NCI-H146 treated with DMSO at 0.1 percent for 48 hours (cell line): ENCODE measurements around the gene ANTXR1.

Source experiments
- DNase-seq: peaks from one replicate; lab custom pipeline; 2025; ENCODE audit not compliant: unreplicated experiment; lab: John Stamatoyannopoulos, UW

Gene ANTXR1

GRCh38 chr2:69033461-69034095 is 20.6 kb downstream of the ANTXR1 start:
- no peak for DNase-seq

DNA sequence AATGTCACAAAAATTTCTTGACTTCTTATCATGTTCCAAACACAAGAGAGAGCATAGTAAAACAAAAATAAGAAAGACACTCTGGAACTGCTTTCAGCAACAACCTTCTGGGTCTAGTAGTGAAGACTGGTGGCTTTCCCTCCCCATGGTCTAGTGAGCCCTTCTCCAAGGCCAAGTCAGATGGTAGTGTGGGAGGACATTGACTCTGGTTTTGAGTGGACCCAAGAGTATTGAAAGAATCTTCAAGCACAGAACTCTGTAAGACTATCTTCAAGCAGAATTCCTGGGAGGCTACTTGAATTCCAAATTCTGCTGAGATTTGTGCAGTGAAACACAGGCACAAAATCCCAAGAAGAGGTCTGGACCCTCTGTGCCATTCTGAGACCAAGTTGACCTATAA is 21.1 kb downstream of the ANTXR1 start:
- no peak for DNase-seq

GRCh38 chr2:69034845-69035244 is 21.9 kb downstream of the ANTXR1 start:
- DNase-seq, result no peak

GRCh38 chr2:69036926-69037325 is 23.9 kb downstream of the ANTXR1 start:
- DNase-seq, result no peak

- no peak for DNase-seq
Observed at GRCh38 chr2:69041214-69041613, 28.2 kb downstream of the ANTXR1 start.

- no peak for DNase-seq
Observed at GRCh38 chr2:69043736-69044400, 30.9 kb downstream of the ANTXR1 start.

GRCh38 chr2:69046221-69046662 is 33.3 kb downstream of the ANTXR1 start:
- DNase-seq, result no peak

- DNase-seq, result no peak
Observed at GRCh38 chr2:69047625-69048145, 34.7 kb downstream of the ANTXR1 start.

- no peak for DNase-seq
Observed at GRCh38 chr2:69050802-69051201, 37.8 kb downstream of the ANTXR1 start.

DNA sequence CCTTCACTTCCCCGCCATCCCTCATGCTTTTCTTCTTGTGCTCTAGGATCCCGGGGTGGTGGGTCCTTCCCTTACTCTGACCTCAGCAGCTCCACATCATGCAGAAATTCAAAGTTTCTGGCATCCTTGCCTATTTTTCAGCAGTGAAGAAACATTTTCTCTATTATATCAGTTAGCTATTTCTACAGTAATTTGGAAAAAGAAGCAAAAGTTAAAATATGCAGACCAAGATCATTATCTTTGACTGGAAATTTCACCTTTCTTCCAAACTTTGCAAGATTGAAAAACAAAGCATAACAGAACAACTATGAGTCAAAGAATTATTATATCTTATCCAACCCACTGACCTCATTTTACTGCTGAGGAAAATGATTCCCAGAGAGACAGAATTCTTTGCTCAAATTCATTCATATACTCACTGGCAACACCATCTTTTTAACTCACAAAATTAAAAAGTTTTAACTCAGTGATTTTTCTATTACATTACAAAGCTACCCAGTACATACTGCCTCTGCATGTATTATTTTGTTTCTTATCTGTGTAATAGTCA is 40.5 kb downstream of the ANTXR1 start:
- DNase-seq, result no peak

GRCh38 chr2:69054431-69054830 is 41.5 kb downstream of the ANTXR1 start:
- DNase-seq, result no peak

DNA sequence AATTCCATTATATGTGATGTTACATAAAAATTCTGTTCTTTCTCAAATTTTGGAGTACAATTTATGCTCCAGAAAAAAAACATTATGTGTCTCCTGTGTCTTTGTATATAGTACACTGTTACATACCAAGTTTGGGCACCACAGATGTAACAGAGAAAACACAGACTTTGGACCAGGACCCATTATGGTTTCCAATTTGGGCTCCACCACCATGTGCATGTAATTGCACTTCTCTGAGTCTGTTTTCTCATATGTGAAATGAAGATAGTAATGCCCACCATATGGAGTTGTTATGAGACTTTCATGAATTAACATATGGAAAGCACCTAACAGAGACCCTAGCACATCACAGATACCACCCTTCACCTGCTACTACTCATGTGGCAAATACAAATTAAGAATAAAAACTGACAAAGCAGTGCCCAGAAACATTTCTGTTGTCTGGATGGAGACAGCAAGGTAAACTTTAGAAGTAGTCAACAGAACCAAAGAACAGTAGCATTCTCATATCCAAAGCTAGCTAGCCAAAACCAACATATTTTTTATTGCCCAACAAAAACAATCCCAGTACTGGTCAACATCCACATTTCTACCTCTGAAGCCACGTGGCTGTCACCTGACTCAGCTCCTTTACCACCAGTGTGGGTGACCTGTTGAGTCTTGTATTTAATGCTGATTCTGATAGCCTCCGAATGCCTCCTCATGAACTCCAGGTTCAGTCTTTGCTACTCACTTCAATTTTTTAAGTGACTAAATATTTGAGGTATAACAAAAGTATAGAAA is 42.9 kb downstream of the ANTXR1 start:
- DNase-seq, result no peak

DNA sequence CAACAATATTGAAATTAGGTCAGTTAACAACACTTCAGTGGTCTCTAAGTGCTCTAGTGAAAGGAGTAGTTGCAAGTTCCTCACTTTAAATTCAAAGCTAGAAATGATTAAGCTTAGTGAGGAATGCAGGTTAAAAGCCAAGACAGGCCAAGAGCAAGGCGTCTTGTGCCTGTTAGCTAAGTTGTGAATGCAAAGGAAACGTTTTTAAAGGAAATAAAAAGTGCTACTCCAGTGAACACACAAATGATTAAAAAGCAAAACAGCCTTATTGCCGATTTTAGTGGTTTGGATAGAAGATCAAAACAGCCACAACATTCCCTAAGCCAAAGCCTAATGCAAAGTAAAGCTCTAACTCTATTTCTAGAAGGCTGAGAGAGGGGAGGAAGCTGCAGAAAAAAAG is 44.7 kb downstream of the ANTXR1 start:
- no peak for DNase-seq

GRCh38 chr2:69059731-69060290 is 46.8 kb downstream of the ANTXR1 start:
- no peak for DNase-seq

GRCh38 chr2:69060938-69061501 is 48.0 kb downstream of the ANTXR1 start:
- no peak for DNase-seq

GRCh38 chr2:69061525-69061924 is 48.5 kb downstream of the ANTXR1 start:
- DNase-seq, result no peak

DNA sequence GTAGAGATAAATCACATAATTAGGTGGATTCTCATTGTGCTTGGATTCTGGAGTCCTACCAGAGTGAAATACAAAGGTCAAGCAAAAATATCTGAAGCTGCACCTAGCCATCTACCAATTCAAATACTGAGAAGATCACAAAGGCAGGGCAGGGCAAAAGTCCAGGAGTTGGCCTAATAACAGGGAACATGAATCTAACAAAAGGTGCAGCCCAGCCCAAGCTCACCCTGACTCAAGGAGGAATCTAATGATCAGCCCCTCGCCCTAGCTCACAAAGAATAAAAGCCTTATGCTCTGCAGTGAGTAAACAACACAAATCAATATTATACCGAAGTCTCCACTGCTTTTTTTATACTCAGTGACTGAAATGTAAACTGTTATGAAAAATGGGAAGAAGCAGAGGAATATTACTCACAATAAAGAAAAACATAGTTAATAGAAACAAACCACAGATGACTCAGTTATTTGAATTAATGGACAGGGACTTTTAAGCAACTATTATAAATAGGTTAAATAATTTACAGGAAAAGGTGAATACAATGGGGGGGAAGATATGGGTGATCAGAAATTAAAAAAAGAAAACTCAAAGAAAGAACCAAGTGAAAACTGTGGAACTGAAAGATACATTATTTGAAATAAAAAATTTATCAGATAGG is 49.5 kb downstream of the ANTXR1 start:
- no peak for DNase-seq

DNA sequence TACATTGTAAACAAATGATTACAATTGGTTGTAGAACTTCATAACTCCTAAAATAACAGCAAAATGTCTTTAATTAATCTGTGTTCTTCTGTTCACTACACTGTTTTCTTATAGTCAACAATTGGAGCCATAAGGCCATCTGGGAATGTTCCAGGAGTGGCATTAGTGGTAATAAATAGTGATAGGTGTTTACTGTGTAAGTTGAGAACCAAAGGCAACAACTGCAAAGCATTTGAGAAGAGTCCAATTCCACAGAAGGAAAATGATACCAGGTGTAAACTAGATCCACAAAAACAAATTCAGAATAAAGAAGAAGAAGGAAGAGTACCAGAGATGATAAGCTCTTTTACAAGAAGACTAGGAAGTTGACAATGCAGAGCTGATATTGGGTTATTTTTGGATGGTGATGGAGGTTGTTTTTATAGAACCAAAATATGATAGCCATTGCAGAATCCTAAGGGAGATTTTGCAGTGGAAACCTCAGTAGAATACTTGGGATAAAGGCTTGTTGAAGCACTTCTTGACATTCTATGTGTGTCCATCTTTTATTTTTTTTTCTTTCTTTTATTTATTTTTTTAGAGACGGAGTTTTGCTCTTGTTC is 52.9 kb downstream of the ANTXR1 start:
- DNase-seq, result no peak

DNA sequence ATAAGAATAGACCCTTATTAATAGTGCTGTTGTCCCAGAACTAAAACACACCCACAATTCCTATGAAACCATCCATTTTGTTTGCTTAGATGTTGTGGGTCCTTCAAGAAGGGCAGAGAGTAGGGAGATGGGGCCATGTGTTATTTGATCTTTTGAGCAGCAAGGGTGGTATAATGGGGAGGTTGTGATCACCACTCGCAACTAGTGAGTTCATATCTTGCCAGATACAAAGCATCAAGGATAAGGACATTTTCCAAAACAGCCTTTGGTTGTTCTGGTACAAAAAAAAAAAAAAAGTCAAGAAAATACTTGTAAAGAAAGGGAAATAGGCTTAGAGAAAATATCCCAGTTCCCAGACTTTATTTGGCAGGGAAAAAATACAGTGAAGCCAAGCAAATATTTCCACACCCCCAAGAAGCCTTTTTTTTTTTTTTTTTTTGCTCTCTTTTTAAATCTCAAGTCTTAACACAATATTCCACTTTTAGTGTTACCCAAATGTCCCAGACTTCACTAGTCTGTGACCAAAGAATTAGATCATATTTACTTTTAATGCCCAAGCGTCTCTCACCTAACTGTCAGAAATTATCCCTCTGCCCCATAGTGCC is 54.1 kb downstream of the ANTXR1 start:
- no peak for DNase-seq

DNA sequence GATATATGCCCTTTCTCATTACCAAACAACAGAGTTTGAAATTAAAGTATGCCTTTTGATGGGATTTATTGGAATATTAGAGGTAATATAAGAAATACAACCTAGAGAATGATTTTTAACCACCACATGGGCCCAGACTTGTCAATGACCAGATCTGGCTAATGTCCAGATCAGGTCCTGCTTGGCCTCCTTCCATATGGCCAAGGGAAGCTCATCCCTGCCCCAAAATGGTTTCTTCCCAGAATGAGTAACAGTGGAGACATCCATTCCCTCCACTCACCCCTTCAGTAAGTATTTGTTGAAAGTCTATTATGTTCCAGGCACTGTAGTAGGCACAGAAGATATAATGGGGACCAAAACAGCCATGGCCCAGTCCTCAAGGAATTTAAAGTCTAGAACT is 54.9 kb downstream of the ANTXR1 start:
- DNase-seq, result no peak
